ENCODE measurements around the gene CNGA2.

- TF ChIP-seq CTCF (IDR thresholded peaks at IDR 0.05 in 2 of 3, conservative IDR thresholded peaks at IDR 0.05 in 1 of 3; ENCODE audit: control insufficient read depth in 2 of 3, extremely low read depth in 1 of 3, insufficient read depth in 1 of 3, low read depth in 3 of 3, low read length in 3 of 3) (no peak), SRF (IDR thresholded peaks at IDR 0.05; ENCODE audit: low read depth in 2 of 2, low read length in 2 of 2) (no peak), MEF2A (IDR thresholded peaks at IDR 0.05; ENCODE audit: insufficient read depth, low read depth, low read length) (no peak), CEBPZ (IDR thresholded peaks at IDR 0.05; ENCODE audit: low read depth, low read length) (no peak), CHD2 (IDR thresholded peaks at IDR 0.05; ENCODE audit: borderline replicate concordance, low read depth, low read length) (no peak), PRDM15 (CRISPR knock-in tag; IDR thresholded peaks at IDR 0.05) (no peak), EZH2 (IDR thresholded peaks at IDR 0.05; ENCODE audit: borderline replicate concordance, control insufficient read depth, low read depth, low read length) (no peak), RFX5 (IDR thresholded peaks at IDR 0.05; ENCODE audit: low read depth, low read length) (no peak)
Observed at GRCh38 chrX:151754641-151755215, 20.2 kb downstream of the CNGA2 start.

Measured in GM12878 (cell line).